ENCODE data around the gene CST9L.

Gene CST9L

DNA sequence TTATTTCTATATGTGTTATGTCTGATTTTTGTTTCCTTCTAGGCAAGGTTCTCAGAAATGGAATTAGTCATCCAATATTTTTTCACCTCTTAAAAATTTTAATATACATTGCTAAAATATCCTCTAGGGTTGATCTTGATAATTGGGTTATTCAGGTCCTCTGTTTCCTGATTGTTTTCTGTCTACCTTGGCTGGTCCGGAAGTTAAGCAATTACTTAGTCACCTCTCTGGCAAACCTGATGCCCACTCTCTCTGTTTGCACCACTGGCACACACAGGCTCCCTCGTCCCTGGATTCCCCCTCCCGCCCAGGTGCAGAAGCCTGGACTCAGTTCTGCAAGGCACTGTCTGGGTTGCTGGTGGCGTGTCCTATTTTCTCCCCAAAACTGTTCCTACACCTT lies 27.7 kb downstream of the CST9L start:
- TF ChIP-seq, protein P1, sequence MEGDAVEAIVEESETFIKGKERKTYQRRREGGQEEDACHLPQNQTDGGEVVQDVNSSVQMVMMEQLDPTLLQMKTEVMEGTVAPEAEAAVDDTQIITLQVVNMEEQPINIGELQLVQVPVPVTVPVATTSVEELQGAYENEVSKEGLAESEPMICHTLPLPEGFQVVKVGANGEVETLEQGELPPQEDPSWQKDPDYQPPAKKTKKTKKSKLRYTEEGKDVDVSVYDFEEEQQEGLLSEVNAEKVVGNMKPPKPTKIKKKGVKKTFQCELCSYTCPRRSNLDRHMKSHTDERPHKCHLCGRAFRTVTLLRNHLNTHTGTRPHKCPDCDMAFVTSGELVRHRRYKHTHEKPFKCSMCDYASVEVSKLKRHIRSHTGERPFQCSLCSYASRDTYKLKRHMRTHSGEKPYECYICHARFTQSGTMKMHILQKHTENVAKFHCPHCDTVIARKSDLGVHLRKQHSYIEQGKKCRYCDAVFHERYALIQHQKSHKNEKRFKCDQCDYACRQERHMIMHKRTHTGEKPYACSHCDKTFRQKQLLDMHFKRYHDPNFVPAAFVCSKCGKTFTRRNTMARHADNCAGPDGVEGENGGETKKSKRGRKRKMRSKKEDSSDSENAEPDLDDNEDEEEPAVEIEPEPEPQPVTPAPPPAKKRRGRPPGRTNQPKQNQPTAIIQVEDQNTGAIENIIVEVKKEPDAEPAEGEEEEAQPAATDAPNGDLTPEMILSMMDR (conservative IDR thresholded peaks at IDR 0.05; ENCODE audit: low read length), result no peak
- H3K4me3 ChIP-seq (ENCODE audit: low read length), result no peak overlapping the region
- no peak for DNase-seq (ENCODE audit: low read depth)

DNA sequence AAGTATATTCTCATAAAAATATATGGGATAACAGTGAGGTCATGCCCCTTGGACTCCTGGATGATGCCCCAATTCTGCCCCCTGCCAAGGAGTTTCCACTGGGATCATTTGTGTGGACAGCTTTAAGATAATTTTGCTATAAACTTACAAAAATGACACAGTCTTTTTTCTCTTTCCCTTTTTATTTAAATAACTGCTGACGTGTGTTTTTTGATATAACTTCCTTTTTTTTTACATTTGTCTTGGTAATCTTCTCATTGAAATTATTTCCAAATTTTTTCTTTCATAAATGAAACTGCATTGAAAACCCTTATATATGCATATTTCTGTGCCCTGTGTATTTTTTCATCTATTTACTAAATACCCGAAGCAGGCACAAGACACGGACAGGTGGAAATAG lies 31.3 kb downstream of the CST9L start:
- DNase-seq (ENCODE audit: low read depth), result no peak
- TF ChIP-seq, protein P1 (conservative IDR thresholded peaks at IDR 0.05; ENCODE audit: low read length), result no peak
- no peak overlapping the region for H3K4me3 ChIP-seq (ENCODE audit: low read length)

DNA sequence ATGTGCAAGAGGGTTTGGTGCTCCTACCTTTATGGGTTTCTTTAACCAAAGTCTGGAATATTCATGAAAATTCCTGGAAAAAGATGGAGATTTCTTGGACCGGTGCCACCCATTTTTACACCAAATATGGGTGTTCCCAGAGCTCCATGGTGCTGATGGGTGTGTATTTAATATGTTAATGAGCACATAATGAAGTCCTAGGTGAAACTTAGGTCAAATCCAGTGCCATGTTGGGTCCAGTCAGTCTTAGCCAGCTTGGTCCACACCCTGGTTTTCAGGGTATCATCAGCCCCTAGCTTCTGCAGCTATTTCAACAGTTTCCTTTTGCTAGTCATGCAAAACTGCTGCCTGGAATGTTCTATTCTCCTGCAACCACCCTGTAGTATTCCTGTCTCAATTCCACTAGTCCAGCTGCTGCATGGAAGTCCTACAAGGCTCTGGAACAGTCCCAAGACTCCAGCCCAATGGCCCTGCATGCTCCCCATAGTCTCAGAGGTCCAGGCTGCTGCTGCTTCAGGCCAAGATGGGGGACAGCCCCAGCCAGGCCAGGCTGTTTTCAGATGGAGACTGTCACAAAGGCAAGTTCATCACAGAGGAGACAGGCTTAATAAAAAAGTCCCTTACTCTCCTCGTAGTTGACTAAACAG lies 31.8 kb downstream of the CST9L start:
- H3K4me3 ChIP-seq (ENCODE audit: low read length), result no peak overlapping the region
- no peak for DNase-seq (ENCODE audit: low read depth)
- TF ChIP-seq, protein P1 (conservative IDR thresholded peaks at IDR 0.05; ENCODE audit: low read length), result no peak

DNA sequence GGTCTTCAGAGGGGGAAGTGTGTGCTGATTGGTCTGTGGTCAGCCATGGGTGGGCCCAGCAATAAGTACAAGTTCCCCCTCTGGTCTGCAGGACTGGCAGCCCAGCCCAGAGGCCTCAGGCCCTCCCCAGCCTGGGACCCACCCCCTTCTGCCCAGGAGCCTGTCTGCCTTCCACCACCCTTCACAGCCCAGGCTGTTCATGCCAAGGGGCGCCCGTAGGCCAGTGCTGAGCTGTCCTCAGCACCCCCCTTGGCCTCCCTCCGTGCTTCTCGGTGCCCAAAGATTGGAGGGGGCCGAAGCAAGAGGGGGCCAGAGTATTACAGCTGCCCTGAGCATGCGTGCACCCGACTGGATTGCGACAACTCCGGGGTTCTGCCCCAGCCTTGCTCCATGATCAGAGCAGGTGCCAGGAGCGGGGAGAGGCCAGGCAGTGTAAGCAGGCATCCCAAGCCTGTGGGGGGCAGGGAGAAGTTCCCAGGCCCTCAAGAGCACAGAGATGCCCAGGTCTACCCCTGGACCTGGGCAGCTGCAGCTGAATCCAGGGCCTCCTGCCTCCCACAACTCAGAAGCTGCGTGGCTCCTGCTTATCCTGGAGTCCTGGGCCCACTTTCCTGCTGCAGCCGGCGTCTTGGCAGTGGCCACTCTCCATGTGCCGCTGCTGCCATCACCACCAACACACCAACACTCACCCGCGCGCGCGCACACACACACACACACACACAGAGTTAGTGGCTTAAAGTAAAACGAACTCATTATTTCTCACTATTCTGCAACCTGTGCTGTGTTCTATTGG lies 33.3 kb downstream of the CST9L start:
- no peak overlapping the region for H3K4me3 ChIP-seq (ENCODE audit: low read length)
- no peak for DNase-seq (ENCODE audit: low read depth)
- TF ChIP-seq, protein P1 (conservative IDR thresholded peaks at IDR 0.05; ENCODE audit: low read length), result no peak

DNA sequence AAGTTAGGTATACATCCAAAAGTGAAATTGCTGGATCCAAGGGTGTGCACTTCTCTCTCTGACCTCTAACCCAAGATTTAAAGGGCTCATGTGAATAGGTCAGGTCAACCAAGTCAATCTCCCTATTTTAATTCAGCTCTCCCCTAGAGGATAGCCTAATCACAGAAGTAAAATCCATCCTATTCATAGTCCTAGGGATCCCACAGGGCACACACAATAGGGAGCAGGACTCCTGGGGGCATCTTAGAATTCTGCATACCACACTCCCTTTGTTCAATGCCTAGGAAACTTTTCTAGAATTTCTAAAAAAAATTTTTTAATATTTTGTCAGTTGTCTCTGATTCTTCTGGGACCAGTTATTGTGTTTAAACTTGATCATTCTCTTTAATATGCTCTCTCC lies 35.1 kb downstream of the CST9L start:
- TF ChIP-seq, protein P1 (conservative IDR thresholded peaks at IDR 0.05; ENCODE audit: low read length), result no peak
- no peak overlapping the region for H3K4me3 ChIP-seq (ENCODE audit: low read length)
- DNase-seq (ENCODE audit: low read depth), result no peak

DNA sequence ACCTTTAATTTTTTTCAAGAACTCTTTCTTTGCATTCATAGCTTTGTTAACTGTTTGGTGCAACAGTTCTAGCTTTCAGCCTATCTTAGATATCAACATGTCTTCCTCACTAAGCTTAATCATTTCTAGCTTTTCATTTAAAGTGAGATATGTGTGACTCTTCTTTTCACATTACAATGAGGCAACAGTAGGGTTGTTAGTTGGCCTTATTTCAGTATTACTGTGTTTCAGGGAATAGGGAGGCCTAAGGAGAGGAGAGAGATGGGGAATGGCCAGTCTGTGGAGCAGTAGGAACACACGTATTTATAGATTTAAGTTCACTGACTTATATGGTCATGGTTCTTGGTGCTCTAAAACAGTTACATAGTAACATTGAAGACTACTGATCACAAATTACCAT lies 35.8 kb downstream of the CST9L start:
- TF ChIP-seq, protein P1 (conservative IDR thresholded peaks at IDR 0.05; ENCODE audit: low read length), result no peak
- DNase-seq (ENCODE audit: low read depth), result no peak
- no peak overlapping the region for H3K4me3 ChIP-seq (ENCODE audit: low read length)
